Activated naive CD4-positive, alpha-beta T cell (primary cell): ENCODE measurements around the gene STARD3.
"Not testable (repeated sequence)": the region's sequence is repeated elsewhere in the genome, so short reads cannot be mapped to it uniquely, and the experiment has no call there.

Experiments used
- DNase-seq, 4 experiments: peaks; one replicate each; lab custom pipeline; 2025; lab: John Stamatoyannopoulos, UW

STARD3 gene

GRCh38 chr17:39695089-39695474 lies 58.1 kb downstream of the STARD3 start:
- no peak for DNase-seq

DNA sequence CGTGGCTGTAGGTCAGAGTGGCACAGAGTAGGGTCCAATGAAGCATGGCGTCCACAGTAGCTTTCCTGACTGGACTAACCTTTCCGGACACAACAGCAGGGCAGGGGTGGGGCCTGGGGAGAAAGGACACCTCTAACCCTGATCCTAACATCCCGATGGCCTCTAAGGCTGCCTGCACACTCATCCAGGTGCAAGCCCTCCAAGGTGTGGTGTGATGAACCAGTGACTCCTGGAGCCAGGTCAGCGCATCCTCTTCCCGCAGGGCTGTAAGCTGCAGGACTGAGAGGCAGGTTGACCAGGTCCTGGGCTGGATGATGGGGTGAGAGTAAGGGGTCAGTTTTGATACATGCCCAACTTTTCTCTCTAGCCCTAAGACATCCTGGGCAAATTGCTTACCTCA lies 59.8 kb downstream of the STARD3 start:
- DNase-seq: no peak

- DNase-seq: no peak
Measured at GRCh38 chr17:39697961-39698360, 61.0 kb downstream of the STARD3 start.

DNA sequence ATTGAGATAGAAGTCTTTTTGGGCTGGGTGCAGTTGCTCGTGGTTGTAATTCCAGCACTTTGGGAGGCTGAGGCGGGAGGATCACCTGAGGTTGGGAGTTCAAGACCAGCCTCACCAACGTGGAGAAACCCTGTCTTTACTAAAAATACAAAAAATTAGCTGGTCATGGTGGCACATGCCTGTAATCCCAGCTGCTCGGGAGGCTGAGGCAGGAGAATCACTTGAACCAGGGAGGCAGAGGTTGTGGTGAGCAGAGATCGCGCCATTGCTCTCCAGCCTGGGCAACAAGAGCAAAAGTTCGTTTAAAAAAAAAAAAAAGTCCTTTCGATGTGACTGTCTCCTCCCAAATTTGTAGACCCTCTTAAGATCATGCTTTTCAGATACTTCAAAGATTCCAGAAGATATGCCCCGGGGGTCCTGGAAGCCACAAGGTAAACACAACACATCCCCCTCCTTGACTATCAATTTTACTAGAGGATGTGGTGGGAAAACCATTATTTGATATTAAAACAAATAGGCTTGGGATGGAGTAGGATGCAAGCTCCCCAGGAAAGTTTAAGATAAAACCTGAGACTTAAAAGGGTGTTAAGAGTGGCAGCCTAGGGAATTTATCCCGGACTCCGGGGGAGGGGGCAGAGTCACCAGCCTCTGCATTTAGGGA lies 62.3 kb downstream of the STARD3 start:
- DNase-seq: not testable (repeated sequence)

DNA sequence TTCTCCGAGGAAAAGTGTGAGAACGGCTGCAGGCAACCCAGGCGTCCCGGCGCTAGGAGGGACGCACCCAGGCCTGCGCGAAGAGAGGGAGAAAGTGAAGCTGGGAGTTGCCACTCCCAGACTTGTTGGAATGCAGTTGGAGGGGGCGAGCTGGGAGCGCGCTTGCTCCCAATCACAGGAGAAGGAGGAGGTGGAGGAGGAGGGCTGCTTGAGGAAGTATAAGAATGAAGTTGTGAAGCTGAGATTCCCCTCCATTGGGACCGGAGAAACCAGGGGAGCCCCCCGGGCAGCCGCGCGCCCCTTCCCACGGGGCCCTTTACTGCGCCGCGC lies 62.8 kb downstream of the STARD3 start, which contains the start of gene ERBB2:
Gene ERBB2, plus strand, starts transcription at position 247 of the 330 bp plus-strand sequence. CDS start 175 bp downstream, outside the sequence.
- DNase-seq: no peak

- DNase-seq: no peak
Measured at GRCh38 chr17:39700148-39700987, 63.4 kb downstream of the STARD3 start.

DNA sequence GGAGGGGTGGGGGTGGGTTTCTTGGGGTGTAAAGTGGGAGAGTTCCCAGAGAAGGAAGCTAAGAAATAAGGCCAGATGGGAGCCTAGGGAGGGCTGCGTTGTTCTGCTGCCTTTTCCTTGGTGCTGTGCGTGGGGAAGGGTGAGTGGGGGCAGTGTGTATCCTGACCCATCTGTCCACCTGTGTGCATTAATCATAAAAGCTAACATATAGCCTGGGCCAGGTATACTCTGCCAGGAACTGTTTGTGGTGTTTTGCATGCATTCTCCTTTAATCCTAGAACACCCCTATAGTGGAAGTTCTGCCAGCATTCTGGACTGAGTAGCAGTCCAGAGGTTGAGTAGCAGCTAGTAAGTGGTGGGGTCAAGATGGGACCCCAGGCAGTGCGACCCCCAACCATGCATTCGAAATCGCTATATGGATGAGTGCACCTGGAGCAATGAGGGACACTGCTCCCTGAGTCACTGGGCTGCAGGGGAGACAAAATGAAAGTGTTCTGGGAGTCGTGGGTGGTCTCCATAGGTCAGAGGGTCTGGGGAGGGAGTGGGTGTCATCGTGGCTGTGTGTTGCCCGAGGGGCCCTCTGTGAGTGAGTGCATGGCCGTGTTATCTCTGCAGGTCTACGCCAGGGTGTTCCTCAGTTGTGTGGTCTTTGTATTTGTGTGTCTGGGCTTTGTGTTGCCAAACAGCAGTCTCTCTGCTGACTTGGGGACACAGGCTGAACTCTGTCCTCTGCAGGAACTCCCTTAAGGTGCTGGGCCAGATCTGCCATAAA lies 64.3 kb downstream of the STARD3 start:
- DNase-seq: no peak

DNA sequence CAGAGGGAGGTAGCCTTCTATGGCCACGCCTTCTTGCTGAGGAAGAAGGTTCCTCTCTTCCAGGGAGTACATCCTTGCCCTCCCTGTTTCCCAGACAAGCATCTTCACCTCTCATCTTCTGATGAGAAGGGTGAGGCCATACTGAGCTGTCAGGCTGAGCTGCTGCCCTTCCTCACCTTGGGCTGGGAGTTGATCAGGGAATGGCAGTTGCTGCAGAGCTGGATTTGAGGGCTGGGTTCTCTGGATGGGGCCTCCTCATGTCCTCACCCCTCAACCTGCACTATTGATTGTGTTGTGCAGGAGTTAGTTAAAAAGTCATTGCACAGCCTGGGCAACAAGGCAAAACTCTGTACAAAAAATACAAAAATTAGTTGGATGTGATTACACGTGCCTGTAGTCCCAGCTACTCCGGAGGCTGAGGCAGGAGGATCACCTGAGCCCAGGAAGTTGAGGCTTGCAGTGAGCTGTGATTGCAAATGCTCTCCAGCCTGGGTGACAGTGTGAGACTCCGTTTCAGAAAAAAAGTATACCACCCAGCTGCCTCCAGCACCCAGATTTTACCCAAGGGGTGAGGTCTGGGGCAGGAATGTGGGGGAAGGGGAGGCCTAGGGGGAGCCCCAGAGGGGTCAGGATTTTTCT lies 65.0 kb downstream of the STARD3 start:
- DNase-seq: no peak

- no peak for DNase-seq
Measured at GRCh38 chr17:39702901-39703893, 66.3 kb downstream of the STARD3 start.

DNA sequence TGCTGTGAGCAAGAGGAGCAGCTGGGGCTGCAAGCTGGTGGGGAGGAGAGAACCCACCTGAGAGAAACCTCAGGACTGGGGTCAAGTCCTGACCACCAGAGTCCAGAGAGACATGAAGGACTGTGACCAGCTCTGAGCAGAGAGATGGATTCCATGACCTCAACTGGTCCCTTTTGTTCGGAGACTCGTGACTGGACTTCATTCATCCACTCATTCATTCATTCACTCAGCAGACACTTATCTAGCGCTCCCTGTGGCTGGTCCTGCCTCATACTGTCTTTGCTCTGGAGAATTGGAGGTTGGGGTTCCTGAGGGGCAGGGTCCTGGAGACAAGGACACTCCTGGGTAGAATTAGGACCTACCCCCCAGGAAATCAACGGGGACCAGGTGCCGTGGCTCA lies 67.0 kb downstream of the STARD3 start:
- DNase-seq: no peak

GRCh38 chr17:39704821-39705551 lies 68.0 kb downstream of the STARD3 start:
- no peak for DNase-seq

- DNase-seq: no peak
Measured at GRCh38 chr17:39705786-39706348, 68.9 kb downstream of the STARD3 start.

DNA sequence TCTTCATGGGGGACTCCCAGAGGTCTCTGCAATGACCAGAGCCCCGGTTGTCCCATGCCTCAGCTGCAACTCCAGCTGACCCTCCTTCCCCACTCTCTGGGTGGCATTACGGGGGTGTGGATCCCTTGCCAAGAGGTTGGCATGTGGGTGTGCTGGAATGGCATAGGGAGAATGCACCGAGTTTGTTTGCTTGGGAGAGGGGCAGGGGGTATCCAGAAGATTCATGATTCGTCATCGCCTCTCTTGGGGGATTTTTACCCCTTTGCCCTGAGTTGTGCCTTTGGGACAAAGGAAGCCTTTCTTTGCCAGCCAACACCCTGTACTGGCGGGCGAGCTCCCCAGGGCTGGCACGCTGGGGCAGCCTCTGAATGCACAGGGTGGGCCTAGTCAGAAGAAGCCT lies 69.4 kb downstream of the STARD3 start:
- DNase-seq: no peak

- no peak for DNase-seq
Measured at GRCh38 chr17:39706921-39707337, 70.0 kb downstream of the STARD3 start.

- DNase-seq: no peak
Measured at GRCh38 chr17:39709319-39709997, 72.5 kb downstream of the STARD3 start.

DNA sequence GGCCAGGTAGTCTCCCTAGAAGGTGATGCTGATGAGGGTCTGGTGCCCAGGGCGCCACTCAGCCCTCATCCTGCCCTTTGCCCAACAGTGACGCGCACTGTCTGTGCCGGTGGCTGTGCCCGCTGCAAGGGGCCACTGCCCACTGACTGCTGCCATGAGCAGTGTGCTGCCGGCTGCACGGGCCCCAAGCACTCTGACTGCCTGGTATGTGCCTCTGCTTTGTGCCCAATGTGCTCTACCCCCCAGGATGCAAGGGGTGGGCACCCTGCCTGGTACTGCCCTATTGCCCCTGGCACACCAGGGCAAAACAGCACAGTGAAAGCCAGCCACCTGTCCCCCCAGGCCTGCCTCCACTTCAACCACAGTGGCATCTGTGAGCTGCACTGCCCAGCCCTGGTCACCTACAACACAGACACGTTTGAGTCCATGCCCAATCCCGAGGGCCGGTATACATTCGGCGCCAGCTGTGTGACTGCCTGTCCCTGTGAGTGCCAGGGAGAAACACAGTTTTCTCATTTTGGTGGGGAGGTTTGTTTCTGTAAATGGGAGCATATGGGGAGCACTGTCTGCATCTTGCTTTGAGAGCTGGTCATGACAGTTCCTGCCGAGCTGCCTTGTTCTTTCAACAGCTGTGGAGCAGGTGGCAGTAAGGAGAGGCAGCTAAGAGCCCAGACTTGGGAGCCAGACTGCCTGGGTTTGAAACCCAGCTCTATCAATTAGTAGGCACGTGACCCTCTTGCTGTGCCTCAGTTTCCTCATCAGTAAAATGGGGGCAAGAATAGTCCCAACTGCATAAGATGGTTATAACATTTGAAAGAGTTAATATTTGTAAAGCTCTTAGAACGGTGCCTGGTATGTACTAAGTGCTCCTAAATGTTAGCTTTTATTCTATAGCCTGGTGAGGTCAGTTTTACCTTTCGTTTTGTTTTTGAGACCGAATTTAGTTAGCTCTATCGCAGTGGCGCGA lies 73.3 kb downstream of the STARD3 start:
- DNase-seq: no peak

DNA sequence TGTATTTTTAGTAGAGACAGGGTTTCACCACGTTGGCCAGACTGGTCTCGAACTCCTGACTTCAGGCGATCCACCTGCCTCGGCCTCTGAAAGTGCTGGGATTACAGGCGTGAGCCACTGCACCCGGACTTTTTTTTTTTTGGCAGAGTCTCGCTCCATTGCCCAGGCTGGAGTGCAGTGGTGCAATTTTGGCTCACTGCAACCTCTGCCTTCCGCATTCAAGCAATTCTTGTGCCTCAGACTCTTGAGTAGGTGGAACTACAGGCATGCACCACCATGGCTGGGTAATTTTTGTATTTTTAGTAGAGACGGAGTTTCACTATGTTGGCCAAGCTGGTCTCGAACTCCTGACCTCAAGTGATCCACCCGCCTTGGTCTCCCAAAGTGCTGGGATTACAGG lies 74.1 kb downstream of the STARD3 start:
- not testable (repeated sequence) for DNase-seq

DNA sequence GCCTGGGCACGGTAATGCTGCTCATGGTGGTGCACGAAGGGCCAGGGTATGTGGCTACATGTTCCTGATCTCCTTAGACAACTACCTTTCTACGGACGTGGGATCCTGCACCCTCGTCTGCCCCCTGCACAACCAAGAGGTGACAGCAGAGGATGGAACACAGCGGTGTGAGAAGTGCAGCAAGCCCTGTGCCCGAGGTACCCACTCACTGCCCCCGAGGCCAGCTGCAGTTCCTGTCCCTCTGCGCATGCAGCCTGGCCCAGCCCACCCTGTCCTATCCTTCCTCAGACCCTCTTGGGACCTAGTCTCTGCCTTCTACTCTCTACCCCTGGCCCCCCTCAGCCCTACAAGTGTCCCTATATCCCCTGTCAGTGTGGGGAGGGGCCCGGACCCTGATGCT lies 74.9 kb downstream of the STARD3 start:
- no peak for DNase-seq
